PC-9 (cell line): ENCODE measurements around the gene N4BP2L2.

Experiments used
- CTCF ChIP-seq: fragments of 200-600 bp; sonication (generic); conservative IDR thresholded peaks from 2 replicates; pipeline ENCODE4 v1.6.1; 2017; ENCODE audit warnings: mixed run types, antibody characterized with exemption, mild to moderate bottlenecking, moderate library complexity
- EZH2 ChIP-seq: fragments of 200-600 bp; sonication (generic); IDR thresholded peaks from 2 replicates; pipeline ENCODE4 v1.8.0; 2017; ENCODE audit warnings: antibody characterized with exemption, low read depth

DNA sequence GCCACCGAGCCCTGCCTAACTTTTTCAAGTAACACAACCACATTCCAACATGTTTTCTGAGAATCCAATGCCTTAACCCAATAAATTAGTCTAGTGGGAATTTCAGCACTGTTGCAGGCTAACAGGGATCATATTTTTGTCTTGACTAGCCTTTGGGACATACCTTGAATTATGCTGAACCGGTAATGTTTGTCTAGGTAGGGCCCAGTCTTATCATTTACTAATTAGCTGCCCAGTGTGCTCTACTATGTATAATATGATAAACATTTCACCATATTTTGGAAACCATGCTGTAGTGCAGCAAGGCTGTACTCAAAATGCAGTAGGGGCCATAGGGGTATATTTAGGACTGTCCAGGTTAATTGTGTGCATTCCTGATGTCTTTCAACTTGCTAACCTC is 44.4 kb upstream of the N4BP2L2 start:
- TF ChIP-seq CTCF: no peak
- no peak for TF ChIP-seq EZH2
